HG03060 (cell line): ENCODE measurements around the gene RPS3A.
"Not testable (repeated sequence)": the region's sequence is repeated elsewhere in the genome, so short reads cannot be mapped to it uniquely, and the experiment has no call there.

Experiments
- ATAC-seq: cut with Tn5 transposase; IDR thresholded peaks from one replicate; pipeline ENCODE4 v1.9.1; 2021; ENCODE audit warnings: low read depth, moderate number of reproducible peaks; ENCODE audit not compliant: unreplicated experiment

Gene RPS3A

GRCh38 chr4:151114338-151114737 lies 14.9 kb downstream of the RPS3A start:
- no peak for ATAC-seq

- ATAC-seq = no peak
Observed at GRCh38 chr4:151114986-151115385, 15.6 kb downstream of the RPS3A start.

- ATAC-seq = peak; percentile 72
Observed at GRCh38 chr4:151117371-151117962, 18.0 kb downstream of the RPS3A start.

GRCh38 chr4:151129796-151130195 lies 30.4 kb downstream of the RPS3A start:
- ATAC-seq = no peak

- ATAC-seq = no peak
Observed at GRCh38 chr4:151133311-151133710, 33.9 kb downstream of the RPS3A start.

GRCh38 chr4:151136048-151136447 lies 36.6 kb downstream of the RPS3A start:
- not testable (repeated sequence) for ATAC-seq

- ATAC-seq = no peak
Observed at GRCh38 chr4:151139814-151140213, 40.4 kb downstream of the RPS3A start.

- ATAC-seq = no peak
Observed at GRCh38 chr4:151142758-151143157, 43.3 kb downstream of the RPS3A start.

GRCh38 chr4:151143162-151143561 lies 43.7 kb downstream of the RPS3A start:
- no peak for ATAC-seq

GRCh38 chr4:151143811-151144210 lies 44.4 kb downstream of the RPS3A start:
- no peak for ATAC-seq

- ATAC-seq = no peak
Observed at GRCh38 chr4:151144329-151145072, 45.1 kb downstream of the RPS3A start.

- no peak for ATAC-seq
Observed at GRCh38 chr4:151147000-151147399, 47.6 kb downstream of the RPS3A start.

- no peak for ATAC-seq
Observed at GRCh38 chr4:151148261-151148660, 48.8 kb downstream of the RPS3A start.

GRCh38 chr4:151150821-151151580 lies 51.6 kb downstream of the RPS3A start:
- no peak for ATAC-seq

GRCh38 chr4:151152028-151152427 lies 52.6 kb downstream of the RPS3A start:
- no peak for ATAC-seq

GRCh38 chr4:151153585-151153984 lies 54.2 kb downstream of the RPS3A start:
- no peak for ATAC-seq
